Stomach (tissue), 4 donors: Measurements from ENCODE around the gene SIK3.

Source experiments
- CTCF ChIP-seq, 7 experiments: fragments of 450-650 bp in 4 of 7; fragments of 200-600 bp in 3 of 7; sonication (generic) in 3 of 7; IDR thresholded peaks; one replicate each; pipeline ENCODE4 v1.5.1; 2016 to 2019; ENCODE audit warnings: antibody characterized with exemption in 7 of 7, control low read depth in 2 of 7, mild to moderate bottlenecking in 1 of 7
- EP300 ChIP-seq: sonication (generic); formaldehyde crosslinking; IDR thresholded peaks from one replicate; pipeline ENCODE4 v1.6.1; 2017; ENCODE audit warnings: antibody characterized with exemption
- POLR2A ChIP-seq, 4 donors: fragments of 450-650 bp; IDR thresholded peaks; one replicate each; pipeline ENCODE4 v1.6.1; 2016; ENCODE audit warnings: antibody characterized with exemption in 4 of 4, control low read depth in 2 of 4, mild to moderate bottlenecking in 1 of 4, moderate library complexity in 1 of 4
- POLR2AphosphoS5 ChIP-seq, 3 donors: sonication (generic); formaldehyde crosslinking; IDR thresholded peaks; one replicate each; pipeline ENCODE4 v1.6.1; 2016; ENCODE audit warnings: antibody characterized with exemption in 3 of 3

DNA sequence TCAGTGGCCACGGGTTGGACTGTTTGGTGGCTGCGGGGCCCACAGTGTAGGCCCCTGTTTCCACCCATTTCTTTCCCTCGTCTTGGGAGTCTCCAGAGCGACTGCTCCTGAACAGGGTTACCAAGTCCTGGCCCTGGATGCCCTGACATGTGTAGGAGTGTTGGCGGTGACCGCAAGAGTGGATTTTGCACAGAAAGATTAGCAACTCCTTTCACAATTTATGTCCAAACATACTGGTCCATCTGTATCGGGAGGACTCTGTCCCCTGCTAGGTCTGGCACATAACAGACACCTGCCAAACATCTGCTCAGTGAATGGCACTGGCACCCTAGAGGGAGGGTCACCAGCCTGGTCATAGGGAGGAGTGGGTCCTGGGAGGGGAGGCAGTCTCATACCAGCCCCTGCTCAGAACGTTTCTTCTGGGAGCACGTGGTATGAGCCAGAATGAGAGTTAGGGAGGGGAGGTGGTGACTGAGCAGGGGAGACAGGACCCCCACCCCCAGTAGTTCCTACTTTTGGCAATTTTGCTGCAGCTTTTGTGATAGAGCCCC lies 257.4 kb downstream of the SIK3 start:
- TF ChIP-seq CTCF (IDR thresholded peaks at IDR 0.05) = no peak
- TF ChIP-seq POLR2AphosphoS5 (IDR thresholded peaks at IDR 0.05) = no peak
- TF ChIP-seq POLR2A (IDR thresholded peaks at IDR 0.05) = no peak
- TF ChIP-seq EP300 = no peak
